ENCODE data around the gene EYA2. TPM values are rescaled to one million over a fixed set of nuclear protein-coding genes. Genes with fewer than 3 reads are reported as not detected.

Gene EYA2
- total and polyA plus RNA-seq, 12 donors: 0.26 to 1.9 (median 0.70) TPM

GRCh38 chr20:46978951-46979491 lies 84.4 kb downstream of the EYA2 start:
- ATAC-seq (peak in 1 of 8 donors; percentile 31), DNase-seq (no peak)
- Histone ChIP-seq H3K9me3 (peaks cover 0 to 20% (median 13%) of the 10 kb centered on the region in 11 donors), H3K27ac (no peak overlapping the region), H3K4me3 (no peak overlapping the region), H3K4me1 (no peaks in the 10 kb centered on the region), H3K36me3 (no peaks in the 10 kb centered on the region), H3K27me3 (peaks cover 0 to 46% (median 6%) of the 10 kb centered on the region in 7 donors)
- no peak for TF ChIP-seq CTCF (IDR thresholded peaks at IDR 0.05)
- 28 to 42% methylated on average over 9 of the region's 9 CpGs for WGBS, 2 donors
- intact Hi-C loops (cut with DNase I): no loop called here

GRCh38 chr20:46979603-46980241 lies 85.1 kb downstream of the EYA2 start:
- Histone ChIP-seq H3K27me3 (peaks cover 0 to 40% (median 6%) of the 10 kb centered on the region in 7 donors), H3K4me1 (no peaks in the 10 kb centered on the region), H3K9me3 (peaks cover 0 to 20% (median 13%) of the 10 kb centered on the region in 11 donors), H3K36me3 (no peaks in the 10 kb centered on the region), H3K4me3 (no peak overlapping the region), H3K27ac (no peak overlapping the region)
- no peak for TF ChIP-seq CTCF (IDR thresholded peaks at IDR 0.05)
- intact Hi-C loops (cut with DNase I): no loop called here
- 36 to 55% methylated on average over 8 of the region's 8 CpGs for WGBS, 2 donors
- DNase-seq (no peak), ATAC-seq (no peak)

GRCh38 chr20:46981184-46981583 lies 86.5 kb downstream of the EYA2 start:
- intact Hi-C loops (cut with DNase I): no loop called here
- H3K27ac ChIP-seq: no peak overlapping the region
- no peak for DNase-seq
- no peaks in the 10 kb centered on the region for H3K36me3 ChIP-seq
- peaks cover 0 to 20% (median 13%) of the 10 kb centered on the region in 11 donors for H3K9me3 ChIP-seq
- no peak for TF ChIP-seq CTCF (IDR thresholded peaks at IDR 0.05)
- H3K4me3 ChIP-seq: no peak overlapping the region
- no peak for ATAC-seq
- H3K4me1 ChIP-seq: no peaks in the 10 kb centered on the region
- H3K27me3 ChIP-seq: peaks cover 0 to 32% (median 6%) of the 10 kb centered on the region in 7 donors

- DNase-seq (no peak), ATAC-seq (no peak)
- Histone ChIP-seq H3K4me3 (no peak overlapping the region), H3K36me3 (no peaks in the 10 kb centered on the region), H3K27ac (no peak overlapping the region), H3K27me3 (peaks cover 0 to 19% (median 3%) of the 10 kb centered on the region in 7 donors), H3K9me3 (peaks cover 0 to 20% (median 13%) of the 10 kb centered on the region in 11 donors), H3K4me1 (no peaks in the 10 kb centered on the region)
- intact Hi-C loops (cut with DNase I): no loop called here
- no peak for TF ChIP-seq CTCF (IDR thresholded peaks at IDR 0.05)
- 96 to 100% methylated on average over 1 of the region's 1 CpG for WGBS, 2 donors
These were observed 88.8 kb downstream of the EYA2 start for GRCh38 chr20:46983466-46983865.
